Measurements from ENCODE around the gene ZNF648.
"Not testable (repeated sequence)": the region's sequence is repeated elsewhere in the genome, so short reads cannot be mapped to it uniquely, and the experiment has no call there.

ZNF648 gene

GRCh38 chr1:182061594-182061993, at the start of gene ZNF648:
TSS of gene ZNF648 (minus strand) at chr1:182061712. CDS start at chr1:182058010, 3,702 bp downstream.
- DNase-seq (ENCODE audit: low read depth), result no peak

GRCh38 chr1:182110635-182111034, 49.1 kb upstream of the ZNF648 start:
- no peak for DNase-seq (ENCODE audit: low read depth)

GRCh38 chr1:182109771-182110170, 48.3 kb upstream of the ZNF648 start:
- no peak for DNase-seq (ENCODE audit: low read depth)

- no peak for DNase-seq (ENCODE audit: low read depth)
Measured at GRCh38 chr1:182107209-182107608, 45.7 kb upstream of the ZNF648 start.

GRCh38 chr1:182102043-182102416, 40.5 kb upstream of the ZNF648 start:
- DNase-seq (ENCODE audit: low read depth), result no peak

- DNase-seq (ENCODE audit: low read depth), result no peak
Measured at GRCh38 chr1:182101415-182102042, 40.0 kb upstream of the ZNF648 start.

GRCh38 chr1:182098301-182098700, 36.8 kb upstream of the ZNF648 start:
- no peak for DNase-seq (ENCODE audit: low read depth)

- no peak for DNase-seq (ENCODE audit: low read depth)
Measured at GRCh38 chr1:182095946-182096345, 34.4 kb upstream of the ZNF648 start.

GRCh38 chr1:182094514-182095005, 33.0 kb upstream of the ZNF648 start:
- not testable (repeated sequence) for DNase-seq (ENCODE audit: low read depth)

GRCh38 chr1:182093781-182094180, 32.3 kb upstream of the ZNF648 start:
- no peak for DNase-seq (ENCODE audit: low read depth)

GRCh38 chr1:182092336-182092735, 30.8 kb upstream of the ZNF648 start:
- DNase-seq (ENCODE audit: low read depth), result peak; percentile 16

GRCh38 chr1:182091083-182091482, 29.6 kb upstream of the ZNF648 start:
- DNase-seq (ENCODE audit: low read depth), result no peak

GRCh38 chr1:182087719-182088350, 26.3 kb upstream of the ZNF648 start:
- no peak for DNase-seq (ENCODE audit: low read depth)

GRCh38 chr1:182087304-182087703, 25.8 kb upstream of the ZNF648 start:
- no peak for DNase-seq (ENCODE audit: low read depth)

- no peak for DNase-seq (ENCODE audit: low read depth)
Measured at GRCh38 chr1:182086620-182087019, 25.1 kb upstream of the ZNF648 start.

- no peak for DNase-seq (ENCODE audit: low read depth)
Measured at GRCh38 chr1:182086136-182086535, 24.6 kb upstream of the ZNF648 start.

- no peak for DNase-seq (ENCODE audit: low read depth)
Measured at GRCh38 chr1:182085726-182086125, 24.2 kb upstream of the ZNF648 start.

- peak; percentile 81 for DNase-seq (ENCODE audit: low read depth)
Measured at GRCh38 chr1:182084487-182085316, 23.2 kb upstream of the ZNF648 start.

GRCh38 chr1:182083851-182084486, 22.5 kb upstream of the ZNF648 start:
- no peak for DNase-seq (ENCODE audit: low read depth)

GRCh38 chr1:182080955-182081582, 19.6 kb upstream of the ZNF648 start:
- DNase-seq (ENCODE audit: low read depth), result peak; percentile 48

GRCh38 chr1:182080040-182080439, 18.5 kb upstream of the ZNF648 start:
- no peak for DNase-seq (ENCODE audit: low read depth)

GRCh38 chr1:182071924-182072323, 10.4 kb upstream of the ZNF648 start:
- no peak for DNase-seq (ENCODE audit: low read depth)

All from EH (cell line).